Measurements from ENCODE around the gene NCAM2. TPM values are rescaled to one million over a fixed set of nuclear protein-coding genes. Genes with fewer than 3 reads are reported as not detected.

The NCAM2 gene
- total RNA-seq, 1 donor from 2014 or later: 4.3 TPM

DNA sequence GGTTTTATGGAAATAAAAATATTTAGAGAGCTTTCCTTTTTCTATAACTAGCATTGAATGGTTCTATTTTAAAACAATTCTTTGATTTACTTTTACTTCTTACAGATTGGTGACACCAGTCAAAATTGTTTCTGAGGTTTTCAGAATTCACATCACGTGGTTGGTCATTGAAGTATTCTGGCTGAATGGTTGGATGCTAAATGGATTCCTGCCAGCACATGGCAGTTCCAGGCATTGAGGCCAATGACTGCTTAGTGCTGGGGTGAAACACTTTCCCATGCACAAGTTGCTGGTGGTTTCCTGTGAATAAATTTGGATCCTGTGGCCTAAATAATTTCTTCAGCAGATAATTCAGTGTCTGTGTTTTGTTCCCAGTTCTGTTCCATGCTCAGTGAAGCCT is 20.6 kb downstream of the NCAM2 start:
- intact Hi-C loops (cut with DNase I): no loop called here
- DNase-seq: no peak
- no peak for ATAC-seq (ENCODE audit: poor library complexity)

DNA sequence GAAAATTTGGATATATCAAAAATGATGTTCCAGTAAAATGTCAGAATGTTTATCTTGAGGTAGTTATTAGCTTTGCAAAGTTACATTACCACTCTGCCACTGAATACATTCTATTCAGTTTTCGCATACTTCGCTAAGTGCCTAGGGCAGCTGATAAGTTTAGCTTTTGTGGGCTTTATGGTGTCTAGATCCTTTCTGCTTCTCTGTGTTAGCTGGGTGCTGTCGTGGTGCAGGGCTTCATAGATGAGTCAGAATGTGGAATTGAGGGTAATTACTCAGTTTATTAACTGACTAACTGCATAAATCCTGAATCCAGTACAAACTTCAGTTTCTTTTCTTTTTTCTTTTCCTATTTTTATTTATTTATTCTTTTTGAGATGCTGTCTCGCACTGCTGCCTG is 21.5 kb downstream of the NCAM2 start:
- DNase-seq: no peak
- intact Hi-C loops (cut with DNase I): no loop called here
- ATAC-seq (ENCODE audit: poor library complexity): no peak

- DNase-seq: no peak
- intact Hi-C loops (cut with DNase I): no loop called here
- no peak for ATAC-seq (ENCODE audit: poor library complexity)
These were observed 27.5 kb downstream of the NCAM2 start for GRCh38 chr21:21025742-21026141.

GRCh38 chr21:21028275-21028820 is 30.1 kb downstream of the NCAM2 start:
- no peak for ATAC-seq (ENCODE audit: poor library complexity)
- intact Hi-C loops (cut with DNase I): no loop called here
- DNase-seq: no peak

DNA sequence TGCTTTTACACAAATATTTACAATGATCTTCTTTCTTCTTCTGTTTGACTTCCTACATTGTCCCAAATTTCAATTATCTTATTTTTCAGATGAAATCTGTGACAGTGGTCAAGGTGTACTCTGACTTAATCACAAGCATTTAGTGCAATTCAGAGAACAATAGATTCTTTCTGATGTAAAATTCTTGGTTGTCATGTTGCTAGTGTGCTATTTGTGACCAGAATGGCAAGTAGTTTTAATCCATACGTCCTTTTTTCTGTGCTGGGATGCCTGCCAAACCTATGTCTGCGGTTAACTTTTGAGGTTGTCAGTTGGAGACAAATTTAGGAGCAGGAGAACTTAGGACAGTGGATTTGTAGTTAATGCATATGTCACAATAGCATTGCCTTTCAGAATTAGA is 31.0 kb downstream of the NCAM2 start:
- intact Hi-C loops (cut with DNase I): no loop called here
- ATAC-seq (ENCODE audit: poor library complexity) (no peak), DNase-seq (no peak)

- no peak for DNase-seq
- no peak for ATAC-seq (ENCODE audit: poor library complexity)
- intact Hi-C loops (cut with DNase I): no loop called here
These were observed 32.1 kb downstream of the NCAM2 start for GRCh38 chr21:21030311-21030710.

- no peak for DNase-seq
- intact Hi-C loops (cut with DNase I): no loop called here
- no peak for ATAC-seq (ENCODE audit: poor library complexity)
These were observed 35.8 kb downstream of the NCAM2 start for GRCh38 chr21:21034036-21034435.

- ATAC-seq (ENCODE audit: poor library complexity) (no peak), DNase-seq (no peak)
- intact Hi-C loops (cut with DNase I): no loop called here
These were observed 41.5 kb downstream of the NCAM2 start for GRCh38 chr21:21039624-21040170.

DNA sequence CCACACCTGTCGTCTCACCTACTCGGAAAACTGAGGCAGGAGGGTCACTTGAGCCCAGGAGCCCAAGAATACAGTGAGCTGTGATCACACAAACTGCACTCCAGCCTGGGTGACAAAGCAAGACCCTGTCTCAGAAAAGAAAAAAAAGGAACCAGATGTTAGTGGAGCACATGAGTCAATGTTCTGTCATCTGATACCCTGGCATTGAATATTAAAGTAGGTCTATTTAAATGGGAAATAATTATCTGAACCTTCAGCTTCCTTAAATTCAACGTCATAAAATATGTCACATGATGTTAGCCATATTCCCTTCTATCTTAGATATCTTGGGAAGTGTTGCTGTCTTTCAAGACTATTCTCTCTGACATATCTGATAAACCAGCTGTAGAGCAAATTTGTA is 47.3 kb downstream of the NCAM2 start:
- DNase-seq: no peak
- ATAC-seq (ENCODE audit: poor library complexity): no peak
- intact Hi-C loops (cut with DNase I): no loop called here

GRCh38 chr21:21046063-21046462 is 47.9 kb downstream of the NCAM2 start:
- no peak for DNase-seq
- intact Hi-C loops (cut with DNase I): no loop called here
- no peak for ATAC-seq (ENCODE audit: poor library complexity)

DNA sequence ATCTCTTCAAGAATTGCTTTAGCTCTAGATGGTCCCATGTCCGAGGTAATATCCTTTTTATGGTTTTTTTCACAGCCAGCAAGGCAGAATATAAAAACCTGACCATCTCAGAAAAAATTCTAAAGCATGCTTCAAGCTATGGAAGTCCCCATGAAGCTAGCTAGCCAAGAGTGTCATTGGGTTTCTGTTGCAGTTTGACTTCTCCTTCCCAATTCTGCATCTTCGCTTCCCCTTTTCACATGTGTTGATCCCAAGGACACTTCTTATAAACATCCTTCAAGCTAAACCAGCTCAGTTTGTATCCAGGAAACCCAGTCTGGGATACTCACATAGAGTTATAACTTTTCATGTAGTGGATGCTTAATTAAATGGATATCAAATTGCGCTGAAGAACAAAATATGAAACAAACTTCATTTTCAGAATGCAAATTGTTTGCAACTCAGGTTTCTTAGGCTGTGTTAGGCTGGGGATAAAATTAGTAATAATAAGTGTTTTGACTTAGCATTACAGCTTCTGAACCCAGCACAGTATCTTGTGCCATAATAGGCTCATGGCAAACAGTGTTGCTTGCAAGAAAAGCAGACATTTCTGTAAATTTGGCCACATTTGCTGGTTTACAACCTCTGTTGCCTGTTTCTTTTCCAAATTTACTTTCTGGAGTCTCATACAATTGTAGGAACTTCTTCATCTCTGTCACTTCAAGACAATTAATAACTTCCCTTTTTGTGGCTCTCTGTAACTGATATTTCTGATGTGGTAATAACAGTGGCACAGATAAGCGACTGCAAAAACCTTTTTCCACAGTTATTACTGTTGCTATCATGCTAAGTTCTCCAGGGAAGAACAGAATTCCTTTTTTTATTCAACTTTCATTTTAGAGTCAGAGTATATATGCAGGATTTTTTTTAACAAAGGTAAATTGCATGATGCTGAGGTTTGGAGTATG is 53.2 kb downstream of the NCAM2 start:
- DNase-seq (no peak), ATAC-seq (ENCODE audit: poor library complexity) (no peak)
- intact Hi-C loops (cut with DNase I): no loop called here

DNA sequence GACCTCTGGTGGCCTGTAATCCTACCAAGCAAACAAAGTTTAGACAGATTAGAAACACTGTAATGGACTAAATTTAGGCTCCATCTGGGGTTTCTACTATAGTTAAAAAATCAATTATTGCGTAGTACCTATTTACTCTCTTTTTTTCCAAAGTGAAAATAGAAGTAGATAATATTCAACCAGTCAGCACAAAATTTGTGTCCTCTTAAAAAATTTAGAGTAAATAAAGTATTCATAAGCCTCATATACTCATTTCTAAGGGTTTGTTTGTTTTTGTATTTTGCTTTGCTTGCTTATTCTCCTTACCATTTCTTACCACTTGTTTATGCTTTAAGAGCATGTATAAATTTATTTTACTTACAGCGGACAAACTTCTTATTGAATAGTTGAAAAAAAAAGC is 54.5 kb downstream of the NCAM2 start:
- intact Hi-C loops (cut with DNase I): no loop called here
- ATAC-seq (ENCODE audit: poor library complexity): no peak

GRCh38 chr21:21057349-21058062 is 59.3 kb downstream of the NCAM2 start:
- DNase-seq: no peak
- intact Hi-C loops (cut with DNase I): no loop called here
- ATAC-seq (ENCODE audit: poor library complexity): no peak

More for the DNA sequence above, 54.5 kb downstream of the NCAM2 start:
- DNase-seq: no peak

DNA sequence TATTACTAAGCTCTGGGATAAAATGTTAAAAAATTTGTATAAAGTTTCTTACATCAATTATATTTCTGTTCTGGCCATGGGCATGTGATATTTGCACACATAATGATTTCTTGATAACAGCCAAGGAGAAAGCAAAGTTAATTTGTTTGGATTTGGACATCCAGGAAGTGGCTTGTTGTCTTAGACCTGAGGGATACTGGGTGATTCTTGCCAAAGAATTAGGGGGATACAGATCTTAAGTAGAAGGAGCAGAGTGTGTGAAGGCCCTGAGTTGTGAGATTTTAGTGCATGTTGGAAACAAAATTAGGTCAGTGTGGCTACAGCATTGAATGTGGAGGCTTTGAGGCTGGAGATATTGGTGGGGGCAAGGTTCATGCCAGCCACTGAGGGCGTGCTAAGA is 65.6 kb downstream of the NCAM2 start:
- intact Hi-C loops (cut with DNase I): no loop called here
- DNase-seq: no peak

DNA sequence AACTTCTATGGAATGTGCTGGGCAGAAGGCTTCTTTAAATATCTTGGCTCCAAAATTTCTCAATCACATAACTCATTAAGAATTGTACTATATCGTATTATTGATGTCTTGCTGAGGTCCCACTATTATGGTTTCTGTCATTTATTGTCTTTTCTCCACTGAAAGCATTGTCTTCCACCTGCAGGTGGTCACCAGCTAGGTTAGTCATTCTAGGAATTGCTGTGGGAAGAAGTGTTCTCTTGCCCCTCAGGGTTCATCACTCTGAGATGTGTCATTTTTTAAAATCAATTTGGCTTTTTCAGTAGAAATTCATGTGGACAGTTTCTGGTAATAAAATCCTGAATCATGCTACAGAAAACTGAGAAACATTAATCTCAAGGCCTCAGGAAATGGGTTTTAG is 66.1 kb downstream of the NCAM2 start:
- DNase-seq (no peak), ATAC-seq (ENCODE audit: poor library complexity) (no peak)
- intact Hi-C loops (cut with DNase I): no loop called here

More for the DNA sequence above, 65.6 kb downstream of the NCAM2 start:
- ATAC-seq (ENCODE audit: poor library complexity): no peak

GRCh38 chr21:21067375-21067774 is 69.2 kb downstream of the NCAM2 start:
- no peak for DNase-seq
- ATAC-seq (ENCODE audit: poor library complexity): no peak
- intact Hi-C loops (cut with DNase I): no loop called here

- DNase-seq: no peak
- intact Hi-C loops (cut with DNase I): no loop called here
- ATAC-seq (ENCODE audit: poor library complexity): no peak
These were observed 76.1 kb downstream of the NCAM2 start for GRCh38 chr21:21074305-21074704.

GRCh38 chr21:21076051-21076450 is 77.8 kb downstream of the NCAM2 start:
- intact Hi-C loops (cut with DNase I): no loop called here
- ATAC-seq (ENCODE audit: poor library complexity): no peak
- DNase-seq: no peak

DNA sequence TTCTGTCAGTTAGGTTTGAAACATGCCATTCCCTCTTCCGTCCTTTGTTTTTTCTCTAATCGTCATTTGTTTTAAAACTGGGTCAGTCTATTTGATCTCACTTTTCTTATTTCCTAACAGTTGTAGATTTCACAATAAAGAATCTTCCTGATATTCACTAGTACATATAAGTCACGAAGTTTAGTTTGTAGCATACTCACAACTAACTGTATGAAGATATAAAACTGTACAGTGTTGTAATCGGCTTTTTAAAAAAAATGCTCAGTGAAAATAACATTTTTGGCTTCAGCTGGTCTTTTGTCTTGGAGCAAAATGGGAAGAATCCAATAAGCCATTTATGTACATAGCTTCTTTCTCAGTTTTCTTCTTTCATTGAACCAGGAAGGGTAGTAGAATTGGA is 78.3 kb downstream of the NCAM2 start:
- ATAC-seq (ENCODE audit: poor library complexity) (no peak), DNase-seq (no peak)
- intact Hi-C loops (cut with DNase I): no loop called here

GRCh38 chr21:21079646-21080045 is 81.4 kb downstream of the NCAM2 start:
- ATAC-seq (ENCODE audit: poor library complexity): no peak
- no peak for DNase-seq
- intact Hi-C loops (cut with DNase I): no loop called here
